HUES6 (cell line): ENCODE measurements around the gene PCSK6.

Experiments
- H3K27ac ChIP-seq: 2 replicates; pipeline ENCODE4 v1.7.0; 2013; ENCODE audit warnings: low read depth, mild to moderate bottlenecking, low read length, inconsistent platforms
- H3K27me3 ChIP-seq: 2 replicates; pipeline ENCODE4 v1.6.1; 2013; ENCODE audit warnings: low read length; ENCODE audit not compliant: control insufficient read depth, insufficient read depth
- H3K36me3 ChIP-seq: 2 replicates; pipeline ENCODE4 v1.6.1; 2013; ENCODE audit warnings: low read length; ENCODE audit not compliant: control insufficient read depth, insufficient read depth
- H3K4me1 ChIP-seq: 2 replicates; pipeline ENCODE4 v1.6.1; 2013; ENCODE audit warnings: low read length; ENCODE audit not compliant: control insufficient read depth, insufficient read depth
- H3K4me3 ChIP-seq: 2 replicates; pipeline ENCODE4 v1.5.1; 2013; ENCODE audit warnings: low read depth, low read length
- H3K9ac ChIP-seq: one replicate; pipeline ENCODE4 v1.6.1; 2013; ENCODE audit warnings: mild to moderate bottlenecking, low read length
- H3K9me3 ChIP-seq: 2 replicates; pipeline ENCODE4 v1.6.1; 2013; ENCODE audit warnings: low read depth, low read length; ENCODE audit not compliant: control insufficient read depth, insufficient read depth

PCSK6 gene

DNA sequence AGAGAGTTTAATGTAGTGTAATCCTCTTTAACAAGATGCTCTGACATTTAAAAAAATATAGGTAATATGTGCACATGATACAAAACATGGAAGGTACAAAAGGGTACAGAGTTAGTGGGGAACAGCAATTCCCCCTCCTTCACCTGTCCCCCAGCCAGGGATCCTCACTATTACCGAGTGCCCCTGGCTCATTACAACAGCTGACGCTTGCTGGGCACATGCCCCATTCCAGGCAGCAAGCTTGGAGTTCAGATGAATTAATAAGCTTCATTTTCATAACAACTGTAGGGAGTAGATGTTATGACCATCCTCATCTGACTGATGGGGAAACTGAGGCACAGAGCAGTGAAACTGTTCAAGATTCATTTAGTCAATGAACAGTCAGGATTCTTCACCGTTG, 41.2 kb downstream of the PCSK6 start:
- no peak overlapping the region for H3K9ac ChIP-seq
- peaks cover 9% of the 10 kb centered on the region; the same call in 1 of the 2 replicates for H3K4me1 ChIP-seq
- no peaks in the 10 kb centered on the region for H3K36me3 ChIP-seq
- no peaks in the 10 kb centered on the region for H3K27me3 ChIP-seq
- no peak overlapping the region for H3K27ac ChIP-seq
- no peaks in the 10 kb centered on the region for H3K9me3 ChIP-seq
- no peak overlapping the region for H3K4me3 ChIP-seq

DNA sequence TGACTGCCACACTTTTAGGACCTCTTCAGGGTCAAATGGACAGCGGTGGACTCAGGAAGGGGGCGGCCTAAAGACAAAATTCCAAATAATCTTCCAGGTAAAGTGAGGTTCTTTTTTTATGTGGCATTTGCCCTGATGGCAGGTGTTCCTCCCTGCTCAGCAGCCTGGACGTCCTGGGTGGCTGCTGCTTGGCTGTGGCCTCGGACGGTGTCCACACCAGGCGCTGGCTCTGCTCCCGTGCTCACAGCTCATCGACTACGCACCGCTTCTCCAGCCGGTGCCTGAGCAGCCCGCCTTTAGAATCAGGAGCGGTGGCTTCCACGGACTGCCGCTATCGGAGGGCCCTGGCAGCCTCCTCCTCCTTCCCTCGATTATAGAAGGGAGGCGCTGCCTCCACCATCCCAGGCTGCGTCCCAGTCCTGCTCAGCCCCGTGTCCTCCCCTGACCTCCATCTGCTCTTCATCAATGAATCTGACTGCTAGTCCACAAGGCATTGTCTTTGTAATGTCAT, 41.9 kb downstream of the PCSK6 start:
- Histone ChIP-seq H3K4me1 (peaks cover 2% of the 10 kb centered on the region; the same call in 1 of the 2 replicates), H3K4me3 (no peak overlapping the region), H3K36me3 (no peaks in the 10 kb centered on the region), H3K27me3 (no peaks in the 10 kb centered on the region), H3K9ac (no peak overlapping the region), H3K9me3 (no peaks in the 10 kb centered on the region), H3K27ac (no peak overlapping the region)

DNA sequence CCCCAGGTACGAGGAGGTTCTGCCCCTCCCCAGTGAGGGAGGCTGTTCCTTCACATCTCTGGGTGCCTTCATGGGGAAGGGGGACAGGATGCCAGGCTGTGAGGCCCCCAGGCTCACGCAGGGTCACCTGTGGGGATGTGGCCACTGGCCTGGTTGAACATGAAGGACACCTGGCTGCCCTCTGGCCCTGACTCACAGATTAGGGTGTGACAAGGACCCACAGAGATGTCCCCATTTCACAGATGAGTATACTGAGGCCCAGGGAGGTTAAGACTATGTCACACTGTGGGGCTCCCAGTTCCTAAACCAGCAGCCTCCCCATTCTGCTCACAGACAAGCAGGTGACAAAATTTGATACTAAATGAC, 42.4 kb downstream of the PCSK6 start:
- Histone ChIP-seq H3K27me3 (no peaks in the 10 kb centered on the region), H3K9me3 (no peaks in the 10 kb centered on the region), H3K4me1 (no peaks in the 10 kb centered on the region; the same call in 1 of the 2 replicates), H3K9ac (no peak overlapping the region), H3K36me3 (no peaks in the 10 kb centered on the region), H3K4me3 (no peak overlapping the region), H3K27ac (no peak overlapping the region)

DNA sequence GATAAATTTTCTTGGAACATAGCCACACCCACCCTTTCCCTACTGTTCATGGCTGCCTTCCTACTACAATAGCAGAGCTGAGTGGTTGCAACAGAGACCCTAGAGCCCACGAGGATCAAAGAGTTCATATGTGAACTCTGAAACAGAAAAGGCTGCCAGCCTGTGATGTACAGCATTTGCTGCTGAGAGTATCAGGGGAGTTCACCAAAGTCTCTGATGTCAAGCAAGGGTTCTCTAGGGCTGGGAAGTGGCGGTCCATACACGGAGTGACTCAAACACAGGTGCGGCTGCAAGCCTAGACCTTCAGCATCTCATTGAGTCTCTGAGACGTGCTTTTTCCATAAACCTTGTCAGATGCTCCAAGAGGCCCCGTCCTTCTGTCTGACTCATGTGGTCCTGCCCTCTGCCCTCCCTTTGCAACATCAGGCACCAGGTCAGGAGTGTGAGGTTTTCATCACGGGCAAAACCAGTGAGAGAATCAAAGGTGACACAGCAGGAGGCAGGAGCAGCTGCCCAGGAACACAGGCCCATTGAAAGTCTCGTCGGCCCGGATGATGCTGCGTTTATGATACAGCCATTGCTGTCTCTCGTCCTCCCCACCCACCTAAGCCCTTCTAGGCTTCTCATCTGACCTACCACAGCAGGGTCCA, 42.9 kb downstream of the PCSK6 start:
- no peaks in the 10 kb centered on the region for H3K9me3 ChIP-seq
- H3K9ac ChIP-seq: no peak overlapping the region
- H3K36me3 ChIP-seq: no peaks in the 10 kb centered on the region
- H3K4me1 ChIP-seq: no peaks in the 10 kb centered on the region
- no peaks in the 10 kb centered on the region for H3K27me3 ChIP-seq
- no peak overlapping the region for H3K4me3 ChIP-seq
- H3K27ac ChIP-seq: no peak overlapping the region

DNA sequence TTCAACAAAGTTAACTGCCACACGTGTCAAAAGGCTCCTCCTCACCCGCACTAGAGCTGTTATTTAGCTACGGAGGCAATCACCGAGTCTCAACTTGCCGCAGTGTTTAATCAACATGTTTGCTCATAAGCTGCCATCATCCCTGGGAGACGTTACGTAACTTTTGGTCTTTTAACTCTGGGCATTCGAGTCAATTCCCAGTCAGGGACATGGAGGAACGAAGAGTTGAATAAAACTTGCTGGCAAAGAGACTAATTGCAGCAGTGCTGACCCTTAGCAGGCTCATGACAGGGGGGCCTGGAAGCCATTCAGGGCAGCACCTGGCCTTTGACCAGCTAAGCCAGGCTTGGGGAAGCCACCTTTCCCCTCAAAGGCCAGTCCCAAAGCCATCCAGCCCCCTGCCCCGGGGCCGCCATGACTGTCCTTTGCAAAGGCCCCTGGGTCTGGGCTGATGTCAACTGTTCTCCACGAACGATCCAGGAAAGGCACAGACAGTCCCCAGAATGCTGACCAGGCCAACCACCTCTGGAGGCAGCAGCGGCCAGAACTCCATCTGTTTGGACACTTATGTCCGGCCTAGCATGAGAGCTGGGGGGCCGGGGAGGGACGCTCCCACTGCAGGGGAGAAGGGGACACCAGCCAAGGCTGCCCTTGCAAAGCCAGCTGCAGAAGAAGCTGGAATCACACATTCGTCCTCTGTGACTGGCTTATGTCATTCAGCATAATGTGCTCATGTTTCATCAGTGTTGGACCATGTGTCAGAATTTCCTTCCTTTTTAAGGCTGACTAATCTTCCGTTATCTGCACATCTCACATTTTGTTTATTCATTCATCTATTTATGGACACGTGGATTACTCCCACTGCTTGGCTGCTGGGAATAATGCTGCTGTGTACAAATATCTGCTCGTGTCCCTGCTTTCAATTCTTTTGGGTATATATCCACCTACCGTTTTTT, 43.7 kb downstream of the PCSK6 start:
- Histone ChIP-seq H3K36me3 (no peaks in the 10 kb centered on the region), H3K27ac (no peak overlapping the region), H3K9ac (no peak overlapping the region), H3K4me3 (no peak overlapping the region), H3K9me3 (no peaks in the 10 kb centered on the region), H3K4me1 (no peaks in the 10 kb centered on the region), H3K27me3 (no peaks in the 10 kb centered on the region)

DNA sequence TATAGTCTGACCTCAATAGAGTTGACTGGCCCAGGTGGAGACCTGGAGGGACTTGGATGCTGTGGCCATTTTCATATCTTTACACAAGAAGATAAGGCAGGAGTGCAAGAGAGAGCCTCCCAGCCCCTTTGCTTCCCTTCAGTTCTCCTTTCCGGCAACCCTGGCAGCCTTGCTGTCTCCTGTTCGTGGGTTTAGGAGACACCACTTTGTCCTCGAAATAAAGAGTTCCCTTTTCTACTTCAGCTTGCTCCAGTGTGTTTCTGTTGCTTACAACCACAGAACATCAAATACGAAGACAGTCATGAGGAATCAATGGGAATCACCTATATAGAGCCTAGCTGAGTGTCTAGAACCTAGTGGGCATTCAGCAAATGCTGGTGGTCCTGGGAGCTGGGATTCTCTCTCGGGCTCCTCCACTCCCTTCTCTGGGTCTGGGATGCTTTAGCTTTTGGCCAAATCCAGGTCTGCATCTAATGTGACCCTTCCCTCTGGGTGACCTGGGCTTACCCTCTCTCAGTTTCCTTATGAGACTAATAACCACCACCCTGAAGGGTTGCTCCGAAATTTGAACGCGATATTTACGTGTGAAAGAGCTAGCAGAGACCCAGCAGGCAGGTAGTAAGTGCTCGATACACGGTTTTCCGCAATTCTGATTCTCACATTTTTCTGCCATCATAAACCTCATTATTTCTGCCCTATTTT, 44.5 kb downstream of the PCSK6 start:
- Histone ChIP-seq H3K4me1 (no peaks in the 10 kb centered on the region), H3K4me3 (no peak overlapping the region), H3K9me3 (no peaks in the 10 kb centered on the region), H3K27me3 (no peaks in the 10 kb centered on the region), H3K9ac (no peak overlapping the region), H3K27ac (no peak overlapping the region), H3K36me3 (no peaks in the 10 kb centered on the region)

DNA sequence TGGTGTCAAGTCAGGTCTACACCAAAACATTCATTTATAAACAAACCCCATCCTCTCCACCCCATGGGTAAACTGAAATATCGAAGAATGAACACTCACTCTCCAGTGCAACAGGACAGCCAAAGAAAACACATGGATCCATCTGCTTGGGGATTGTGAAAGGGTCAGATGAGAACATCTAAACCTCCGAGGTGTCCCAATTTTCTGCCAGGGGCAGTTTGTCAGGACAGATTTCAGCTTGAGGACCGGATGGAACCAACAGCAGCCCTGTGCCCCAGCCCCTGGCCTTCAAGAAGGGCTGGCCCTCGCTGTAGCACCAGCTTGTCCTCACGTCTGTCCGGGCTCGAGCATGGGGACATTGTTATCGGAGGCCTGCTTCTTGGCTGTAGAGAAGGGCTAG, 45.5 kb downstream of the PCSK6 start:
- Histone ChIP-seq H3K9me3 (no peaks in the 10 kb centered on the region), H3K4me1 (no peaks in the 10 kb centered on the region)

DNA sequence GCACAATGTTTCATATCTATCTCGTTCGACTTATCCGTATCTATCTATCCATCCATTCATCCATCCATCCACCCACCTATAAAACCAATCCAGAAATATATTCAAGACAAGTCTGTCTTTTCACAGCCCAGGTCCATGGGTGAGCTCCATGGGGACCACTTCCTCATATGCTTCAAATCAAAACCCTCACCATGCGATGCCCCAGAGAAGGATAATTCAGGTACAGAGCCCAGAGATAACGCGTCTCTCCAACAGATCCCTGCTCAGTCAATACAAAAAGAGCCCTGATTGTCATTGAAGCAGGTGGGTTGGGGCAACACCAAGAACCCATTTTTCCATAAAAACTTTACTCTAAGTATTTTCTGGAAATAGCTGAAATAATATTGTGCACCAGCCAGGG, 47.2 kb downstream of the PCSK6 start:
- H3K27me3 ChIP-seq: no peaks in the 10 kb centered on the region
- no peaks in the 10 kb centered on the region for H3K9me3 ChIP-seq
- H3K36me3 ChIP-seq: no peaks in the 10 kb centered on the region
- no peak overlapping the region for H3K27ac ChIP-seq
- no peak overlapping the region for H3K9ac ChIP-seq
- peaks cover 3% of the 10 kb centered on the region; the same call in 1 of the 2 replicates for H3K4me1 ChIP-seq
- H3K4me3 ChIP-seq: no peak overlapping the region

More for the DNA sequence above, 45.5 kb downstream of the PCSK6 start:
- no peaks in the 10 kb centered on the region for H3K36me3 ChIP-seq
- H3K27ac ChIP-seq: no peak overlapping the region
- H3K9ac ChIP-seq: no peak overlapping the region
- no peaks in the 10 kb centered on the region for H3K27me3 ChIP-seq
- H3K4me3 ChIP-seq: no peak overlapping the region

DNA sequence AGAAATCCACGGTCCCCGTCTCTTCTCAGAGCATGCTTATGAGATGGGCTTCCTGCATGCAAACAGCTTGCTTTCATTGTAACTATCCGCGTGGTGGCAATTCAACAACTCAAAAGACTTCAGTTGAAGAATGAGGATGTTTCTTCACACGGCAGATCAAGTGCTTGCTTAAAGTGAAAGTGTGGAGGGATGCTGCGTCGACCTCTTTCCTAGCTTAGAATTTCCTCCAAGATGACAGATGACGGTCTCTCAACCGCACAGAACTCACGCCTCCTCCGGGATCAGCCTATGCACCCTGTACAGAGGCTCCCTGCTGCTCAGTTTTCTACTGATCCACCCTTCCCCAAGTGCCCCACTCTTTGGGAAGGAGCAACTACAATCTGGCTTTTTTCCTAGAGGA, 47.8 kb downstream of the PCSK6 start:
- Histone ChIP-seq H3K27ac (no peak overlapping the region), H3K4me3 (no peak overlapping the region), H3K9ac (no peak overlapping the region), H3K4me1 (peaks cover 6% of the 10 kb centered on the region; the same call in 1 of the 2 replicates), H3K9me3 (no peaks in the 10 kb centered on the region), H3K27me3 (no peaks in the 10 kb centered on the region), H3K36me3 (no peaks in the 10 kb centered on the region)

DNA sequence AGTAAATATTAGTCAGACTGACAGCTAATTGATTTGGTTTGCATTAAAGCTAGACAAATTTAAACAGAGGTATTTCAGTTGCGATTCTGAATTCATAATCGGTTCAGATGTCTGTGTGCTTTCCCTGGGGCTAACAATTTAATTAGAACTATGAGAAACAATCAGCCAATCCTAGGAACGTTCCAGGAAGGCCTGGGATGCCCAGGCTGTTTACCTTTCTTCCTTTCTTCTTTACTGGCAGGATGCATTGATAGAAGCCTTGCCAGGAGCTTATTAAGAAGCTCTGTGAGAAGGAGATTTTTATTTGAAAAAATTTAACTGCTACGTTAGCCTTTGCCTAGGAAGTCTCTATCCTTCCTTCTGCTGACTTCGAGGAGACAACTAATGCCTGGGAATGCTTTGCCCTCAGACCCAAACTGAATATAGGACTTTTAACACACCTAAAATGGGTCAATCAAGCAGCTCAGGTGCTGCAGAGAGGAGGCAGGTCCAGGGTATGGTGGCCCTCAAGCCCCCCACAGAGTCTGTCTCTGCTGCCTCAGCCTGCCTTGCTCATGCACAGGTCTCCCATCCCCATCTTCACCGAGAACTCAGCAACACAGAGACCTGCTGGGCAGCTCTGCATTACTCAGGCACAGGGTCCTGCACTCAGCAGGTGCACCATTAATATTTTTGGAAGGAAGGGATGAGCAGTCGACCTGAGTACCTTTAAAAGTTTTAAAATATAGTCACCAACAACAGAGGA, 48.5 kb downstream of the PCSK6 start:
- H3K27ac ChIP-seq: no peak overlapping the region
- peaks cover 6% of the 10 kb centered on the region; the same call in 1 of the 2 replicates for H3K4me1 ChIP-seq
- no peaks in the 10 kb centered on the region for H3K9me3 ChIP-seq
- H3K36me3 ChIP-seq: no peaks in the 10 kb centered on the region
- H3K4me3 ChIP-seq: no peak overlapping the region
- H3K9ac ChIP-seq: no peak overlapping the region
- no peaks in the 10 kb centered on the region for H3K27me3 ChIP-seq
